GM20000 (cell line): Measurements from ENCODE around the gene ARFGEF3.

ENCODE experiments used
- DNase-seq: peaks from one replicate; pipeline ENCODE4 v3.0.0; 2012; ENCODE audit warnings: low spot score
- CTCF ChIP-seq: IDR thresholded peaks from 2 replicates; pipeline ENCODE4 v1.5.1; 2012; ENCODE audit warnings: mild to moderate bottlenecking, control low read depth; ENCODE audit errors: extremely low read depth, missing control alignments

The ARFGEF3 gene

GRCh38 chr6:138175596-138175995, 13.9 kb downstream of the ARFGEF3 start:
- TF ChIP-seq CTCF, result no peak
- no peak for DNase-seq

- no peak for TF ChIP-seq CTCF
- DNase-seq, result no peak
These were observed 15.0 kb downstream of the ARFGEF3 start for GRCh38 chr6:138176652-138177232.

DNA sequence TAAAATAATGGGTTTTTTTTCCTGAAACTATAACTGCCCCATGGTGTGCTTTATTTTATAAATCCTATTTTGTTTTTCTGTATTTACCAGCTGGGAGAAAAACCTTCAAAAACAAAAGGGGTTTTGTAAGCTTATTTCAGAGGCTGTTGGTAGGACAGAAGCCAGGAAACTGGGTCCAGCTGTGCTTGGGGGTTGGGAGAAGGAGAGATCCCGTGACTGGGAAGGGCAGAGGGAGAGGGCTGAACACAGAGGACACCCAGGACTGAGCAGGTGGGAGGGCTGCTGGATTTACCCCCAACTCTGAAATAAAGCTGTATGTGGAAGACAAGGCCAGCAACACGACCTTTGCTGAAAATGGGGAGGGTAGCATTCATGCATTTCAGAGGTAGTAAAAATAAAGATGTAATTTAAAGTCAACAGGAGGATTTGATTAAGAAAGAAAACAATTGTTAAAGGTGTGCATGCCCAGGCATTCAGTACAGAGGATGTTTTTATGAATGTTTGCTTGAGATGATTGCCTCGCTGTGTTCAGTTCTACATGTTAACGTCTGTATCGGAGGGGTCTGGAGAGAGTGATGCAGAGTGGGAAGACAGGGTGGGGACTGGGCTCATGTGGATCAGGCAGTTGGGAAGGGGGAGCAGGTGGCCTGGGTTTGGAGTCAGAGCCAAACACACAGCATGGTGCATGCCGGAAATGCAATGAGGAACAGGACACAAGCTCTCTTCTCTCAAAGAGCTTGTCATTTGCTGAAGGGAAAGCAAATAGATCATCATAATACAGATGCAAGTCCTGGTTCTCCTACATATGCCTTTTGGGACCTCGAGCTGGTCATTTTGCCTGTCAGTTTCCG, 21.4 kb downstream of the ARFGEF3 start:
- no peak for DNase-seq

GRCh38 chr6:138183790-138184134, 22.0 kb downstream of the ARFGEF3 start:
- TF ChIP-seq CTCF, result no peak

More for the DNA sequence above, 21.4 kb downstream of the ARFGEF3 start:
- TF ChIP-seq CTCF, result no peak

DNA sequence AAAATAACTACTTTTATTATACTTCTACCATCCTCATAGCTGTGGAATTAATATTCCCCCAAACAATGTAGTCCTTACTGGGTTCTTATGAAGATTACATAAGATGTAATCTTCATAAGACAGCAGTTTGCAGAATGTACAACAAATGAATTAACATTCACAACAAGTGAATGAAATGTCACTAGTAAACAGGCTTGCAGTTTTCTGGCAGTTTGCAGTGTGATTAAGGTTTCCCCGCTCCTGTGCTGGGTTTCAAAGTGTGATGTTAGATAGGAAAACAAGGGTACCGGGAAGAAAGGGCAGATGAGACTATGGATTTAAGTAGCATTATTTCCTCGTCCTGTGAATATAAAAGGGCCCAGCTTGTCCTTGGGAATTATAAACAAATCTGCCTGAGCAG, 22.5 kb downstream of the ARFGEF3 start:
- no peak for DNase-seq
- no peak for TF ChIP-seq CTCF

More at GRCh38 chr6:138183790-138184134, 22.0 kb downstream of the ARFGEF3 start:
- no peak for DNase-seq

- no peak for DNase-seq
- TF ChIP-seq CTCF, result no peak
These were observed 25.4 kb downstream of the ARFGEF3 start for GRCh38 chr6:138187156-138187555.

DNA sequence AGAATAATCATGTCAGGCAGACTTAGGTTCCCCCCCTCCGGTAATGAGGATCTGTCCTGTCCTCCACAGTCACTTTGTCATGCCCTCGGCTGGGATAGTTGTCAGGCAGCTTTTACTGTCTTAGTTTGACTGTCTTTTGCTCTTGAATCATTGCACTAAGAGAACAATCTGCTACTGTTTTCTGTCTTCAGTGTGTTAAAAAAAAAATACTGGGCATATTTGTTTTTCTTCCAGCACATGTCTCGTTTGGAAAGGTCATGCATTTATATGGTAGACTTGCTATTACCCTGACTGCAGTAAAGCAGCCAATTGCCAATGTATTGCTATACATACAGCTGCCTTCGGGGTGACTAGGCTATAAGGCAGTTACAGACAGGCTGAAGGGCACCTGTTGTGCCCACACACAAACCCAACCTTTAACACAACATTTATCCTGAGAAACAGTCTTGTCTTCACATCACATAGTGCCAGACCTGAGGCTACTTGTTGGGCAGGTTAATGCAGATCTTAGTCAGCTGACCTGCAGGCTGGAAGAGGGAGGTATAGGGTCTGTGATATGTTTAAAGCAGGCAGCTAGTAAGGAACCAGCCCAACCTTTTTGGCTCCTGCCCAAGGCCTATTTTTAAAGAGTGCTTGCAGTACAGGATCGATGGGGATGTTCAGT, 26.7 kb downstream of the ARFGEF3 start:
- no peak for DNase-seq
- no peak for TF ChIP-seq CTCF
